Neural crest cell (in vitro differentiated cells): ENCODE data around the gene NPY4R. TPM values are rescaled to one million over a fixed set of nuclear protein-coding genes. Genes with fewer than 3 reads are reported as not detected.
"Not testable (repeated sequence)": the region's sequence is repeated elsewhere in the genome, so short reads cannot be mapped to it uniquely, and the experiment has no call there.

ENCODE experiments used
- DNase-seq: peaks from one replicate; pipeline ENCODE4 v3.0.0; 2021; ENCODE audit warnings: low read depth, mixed read lengths, low spot score
- H3K27ac Mint-ChIP-seq: one replicate; pipeline ENCODE4 v1.8.0; 2021; ENCODE audit warnings: mild to moderate bottlenecking, mixed read lengths; ENCODE audit not compliant: unreplicated experiment
- H3K27me3 Mint-ChIP-seq: 2 replicates; pipeline ENCODE4 v1.8.0; 2021; ENCODE audit warnings: low read depth, mild to moderate bottlenecking, mixed read lengths
- H3K36me3 Mint-ChIP-seq: 2 replicates; pipeline ENCODE4 v1.8.0; 2021; ENCODE audit warnings: low read depth, mild to moderate bottlenecking, mixed read lengths
- H3K4me1 Mint-ChIP-seq: 2 replicates; pipeline ENCODE4 v1.8.0; 2021; ENCODE audit warnings: mixed read lengths
- H3K4me3 Mint-ChIP-seq: one replicate; pipeline ENCODE4 v1.8.0; 2021; ENCODE audit warnings: mild to moderate bottlenecking, mixed read lengths
- H3K9me3 Mint-ChIP-seq: 2 replicates; pipeline ENCODE4 v1.8.0; 2021; ENCODE audit warnings: mixed read lengths
- total RNA-seq: library from RNA; stranded (reverse); gene quantifications from 2 replicates; pipeline ENCODE4 v1.2.1, GENCODE V29; 2021

NPY4R gene
- total RNA-seq, 1 donor from 2014 or later = not detected

- H3K27ac Mint-ChIP-seq, DNase-seq, H3K4me3 Mint-ChIP-seq, H3K27me3 Mint-ChIP-seq, H3K4me1 Mint-ChIP-seq, H3K9me3 Mint-ChIP-seq, H3K36me3 Mint-ChIP-seq: not testable (repeated sequence)
Measured at GRCh38 chr10:46411123-46411522, 54.6 kb downstream of the NPY4R start.

Other genes starting within 250 kb of the NPY4R start
- gene ANTXRL, start 179.0 kb downstream of the NPY4R start, total RNA-seq = not detected in 2 replicates
- not detected in 2 replicates for gene ANXA8L1, start 90.2 kb downstream of the NPY4R start, total RNA-seq
- gene GPRIN2, start 90.7 kb upstream of the NPY4R start, total RNA-seq = 1.4 and 1.5 TPM in 2 replicates
- 1.4 and 1.6 TPM in 2 replicates for gene SYT15, start 113.2 kb upstream of the NPY4R start, total RNA-seq